Stomach smooth muscle (tissue), 2 donors: ENCODE results near the gene SEMA3F.

Experiments
- H3K27ac ChIP-seq: one replicate; pipeline ENCODE4 v1.7.0; 2013; ENCODE audit warnings: mild to moderate bottlenecking, low read length, inconsistent platforms
- H3K27me3 ChIP-seq, 2 donors: one replicate each; pipeline ENCODE4 v1.7.0; 2013; ENCODE audit warnings: low read length in 2 of 2; ENCODE audit not compliant: insufficient read depth in 2 of 2, control insufficient read depth in 1 of 2
- H3K36me3 ChIP-seq, 2 donors: one replicate each; pipeline ENCODE4 v1.7.0; 2013; ENCODE audit warnings: low read length in 2 of 2; ENCODE audit not compliant: control insufficient read depth in 2 of 2, insufficient read depth in 2 of 2
- H3K4me1 ChIP-seq: one replicate; pipeline ENCODE4 v1.7.0; 2013; ENCODE audit warnings: low read length; ENCODE audit not compliant: control insufficient read depth, insufficient read depth
- H3K4me3 ChIP-seq, 2 donors: one replicate each; pipeline ENCODE4 v1.7.0; 2013; ENCODE audit warnings: low read length in 2 of 2
- H3K9ac ChIP-seq, 2 donors: one replicate each; pipeline ENCODE4 v1.7.0; 2013; ENCODE audit warnings: low read length in 2 of 2, mild to moderate bottlenecking in 1 of 2
- H3K9me3 ChIP-seq, 2 donors: one replicate each; pipeline ENCODE4 v1.7.0; 2013; ENCODE audit warnings: low read length in 2 of 2; ENCODE audit not compliant: control insufficient read depth in 2 of 2
- donor health status: healthy.
- donor health status: Pancreatic carcinoma.

The SEMA3F gene

GRCh38 chr3:50147016-50147415 lies 8.1 kb upstream of the SEMA3F start:
- Histone ChIP-seq H3K27ac (no peak overlapping the region), H3K4me3 (no peak overlapping the region), H3K4me1 (no peaks in the 10 kb centered on the region), H3K9me3 (no peaks in the 10 kb centered on the region), H3K9ac (no peak overlapping the region), H3K27me3 (no peaks in the 10 kb centered on the region), H3K36me3 (no peaks in the 10 kb centered on the region)

- Histone ChIP-seq H3K27ac (no peak overlapping the region), H3K4me1 (no peaks in the 10 kb centered on the region), H3K4me3 (no peak overlapping the region), H3K9me3 (no peaks in the 10 kb centered on the region), H3K27me3 (no peaks in the 10 kb centered on the region), H3K9ac (no peak overlapping the region), H3K36me3 (no peaks in the 10 kb centered on the region)
Observed at GRCh38 chr3:50147447-50147846, 7.7 kb upstream of the SEMA3F start.

- no peaks in the 10 kb centered on the region for H3K36me3 ChIP-seq
- no peak overlapping the region for H3K27ac ChIP-seq
- H3K4me3 ChIP-seq: no peak overlapping the region
- H3K9ac ChIP-seq: no peak overlapping the region
- H3K27me3 ChIP-seq: no peaks in the 10 kb centered on the region
- H3K9me3 ChIP-seq: no peaks in the 10 kb centered on the region
- no peaks in the 10 kb centered on the region for H3K4me1 ChIP-seq
Observed at GRCh38 chr3:50147861-50148260, 7.3 kb upstream of the SEMA3F start.

DNA sequence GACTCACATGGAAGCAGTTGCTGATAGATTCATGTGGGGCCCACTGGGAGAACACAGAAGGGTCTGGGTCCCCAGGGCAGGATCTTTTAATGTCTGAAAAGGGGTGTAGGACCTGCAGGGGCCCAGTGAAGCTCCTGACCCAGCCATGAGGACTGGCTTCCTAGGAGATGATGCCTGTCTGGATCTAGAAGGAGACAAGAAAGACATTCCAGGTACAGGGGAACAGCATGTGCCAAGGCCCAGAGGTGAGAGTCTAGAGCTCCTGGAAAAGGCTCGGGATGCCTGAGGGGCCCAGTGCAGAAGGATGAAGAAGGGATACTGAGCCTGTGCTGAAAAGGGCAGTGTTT lies 4.7 kb upstream of the SEMA3F start:
- H3K27me3 ChIP-seq: no peaks in the 10 kb centered on the region
- no peak overlapping the region for H3K27ac ChIP-seq
- H3K36me3 ChIP-seq: no peaks in the 10 kb centered on the region
- peaks cover 6% of the 10 kb centered on the region for H3K4me1 ChIP-seq
- H3K9ac ChIP-seq: no peak overlapping the region
- no peaks in the 10 kb centered on the region for H3K9me3 ChIP-seq
- no peak overlapping the region for H3K4me3 ChIP-seq

DNA sequence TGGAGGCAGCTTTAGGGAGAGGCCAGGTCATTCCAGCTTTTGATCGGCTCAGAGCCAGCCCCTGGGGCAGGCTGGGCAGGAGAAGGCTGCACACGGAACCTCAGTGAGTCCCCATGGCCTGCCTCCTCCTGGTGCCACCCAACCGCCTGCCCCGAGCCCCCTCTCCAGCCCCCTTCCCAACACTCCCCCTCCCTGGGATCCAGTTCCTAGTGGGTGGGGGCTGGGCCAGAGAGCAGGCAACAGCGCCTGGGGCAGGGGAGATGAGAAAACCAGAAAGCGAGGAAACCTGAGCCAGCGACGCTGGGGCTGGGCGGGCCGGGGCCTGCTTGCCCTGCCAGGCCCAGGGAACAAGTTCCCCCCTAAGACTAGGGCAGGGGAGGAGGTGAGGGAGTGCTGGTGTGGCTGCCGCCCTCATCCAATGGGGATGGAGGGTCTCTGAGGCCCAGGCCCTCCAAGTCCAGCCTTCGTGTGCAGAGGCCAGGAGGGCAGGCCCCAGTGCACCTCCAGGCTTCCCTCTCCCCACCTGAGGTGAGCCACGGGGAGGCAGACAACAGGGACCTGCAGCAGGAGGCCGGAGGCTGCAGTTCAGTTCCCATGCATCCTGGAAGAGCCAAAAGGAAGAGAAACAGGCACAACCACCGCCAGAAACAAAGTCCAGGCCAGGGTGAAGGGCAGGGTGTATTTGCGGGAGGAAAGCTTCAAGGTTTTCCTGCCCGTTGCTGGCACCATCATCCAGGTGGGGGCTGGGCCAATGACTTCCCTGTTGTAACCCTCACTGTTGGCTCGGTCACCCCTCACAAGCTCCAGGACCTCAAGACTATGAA lies 4.0 kb upstream of the SEMA3F start:
- peaks cover 0 to 5% of the 10 kb centered on the region in 2 donors for H3K27me3 ChIP-seq
- no peak overlapping the region for H3K27ac ChIP-seq
- no peak overlapping the region for H3K4me3 ChIP-seq
- H3K36me3 ChIP-seq: no peaks in the 10 kb centered on the region
- peaks cover 13% of the 10 kb centered on the region for H3K4me1 ChIP-seq
- H3K9me3 ChIP-seq: no peaks in the 10 kb centered on the region
- H3K9ac ChIP-seq: no peak overlapping the region

DNA sequence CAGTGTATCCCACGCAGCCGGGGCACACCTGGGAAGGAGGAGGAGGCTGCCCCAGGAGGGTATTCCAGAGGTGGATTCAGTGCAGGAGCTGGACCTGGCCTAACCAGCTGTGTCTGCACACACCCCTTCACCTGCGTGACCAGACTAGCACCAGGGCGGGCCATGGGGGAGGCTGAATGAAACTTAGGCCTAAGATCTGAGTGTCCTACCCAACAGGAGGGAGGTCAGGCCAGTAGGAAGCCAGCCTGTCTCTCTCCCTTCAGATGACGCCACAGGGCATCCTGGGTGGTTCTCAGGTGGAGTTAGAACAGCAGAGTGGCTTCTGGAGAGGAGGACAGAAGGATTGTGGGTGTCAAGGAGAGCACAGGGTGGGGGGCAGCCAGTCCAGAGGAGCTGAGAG lies 3.4 kb upstream of the SEMA3F start:
- no peak overlapping the region for H3K9ac ChIP-seq
- no peaks in the 10 kb centered on the region for H3K36me3 ChIP-seq
- H3K27ac ChIP-seq: no peak overlapping the region
- no peaks in the 10 kb centered on the region for H3K9me3 ChIP-seq
- H3K4me3 ChIP-seq: no peak overlapping the region
- peaks cover 19% of the 10 kb centered on the region for H3K4me1 ChIP-seq
- peaks cover 0 to 5% of the 10 kb centered on the region in 2 donors for H3K27me3 ChIP-seq

- H3K27ac ChIP-seq: no peak overlapping the region
- H3K9ac ChIP-seq: no peak overlapping the region
- peak overlapping the region; percentile 46 to 66 for H3K4me3 ChIP-seq
- no peaks in the 10 kb centered on the region for H3K36me3 ChIP-seq
- peaks cover 0 to 5% of the 10 kb centered on the region in 2 donors for H3K27me3 ChIP-seq
- H3K4me1 ChIP-seq: peaks cover 35% of the 10 kb centered on the region
- H3K9me3 ChIP-seq: no peaks in the 10 kb centered on the region
Observed at GRCh38 chr3:50153782-50154475, 1.2 kb upstream of the SEMA3F start.

DNA sequence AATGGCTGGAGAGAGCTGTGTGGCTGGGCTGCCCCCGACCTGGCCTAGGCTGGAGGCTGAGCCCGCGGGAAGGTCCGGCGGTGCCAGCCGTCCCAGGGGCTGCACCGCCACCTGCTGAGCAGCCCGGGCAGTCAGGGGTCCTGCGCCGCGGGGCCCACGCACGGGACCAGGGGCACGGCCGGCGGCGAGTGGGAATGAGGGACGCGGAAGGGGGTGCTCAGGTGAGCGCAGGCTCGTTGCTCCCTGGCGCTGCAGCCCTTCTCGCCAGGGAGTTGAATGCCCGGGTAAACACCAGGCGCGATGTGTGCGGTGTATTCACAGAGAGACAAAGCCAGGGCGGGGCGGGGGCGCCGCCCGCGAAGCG lies 666 bp upstream of the SEMA3F start:
- Histone ChIP-seq H3K4me1 (peaks cover 37% of the 10 kb centered on the region), H3K9me3 (no peaks in the 10 kb centered on the region), H3K36me3 (no peaks in the 10 kb centered on the region), H3K4me3 (peak overlapping the region; percentile 46 to 66), H3K27me3 (peaks cover 0 to 5% of the 10 kb centered on the region in 2 donors), H3K9ac (no peak overlapping the region), H3K27ac (no peak overlapping the region)

DNA sequence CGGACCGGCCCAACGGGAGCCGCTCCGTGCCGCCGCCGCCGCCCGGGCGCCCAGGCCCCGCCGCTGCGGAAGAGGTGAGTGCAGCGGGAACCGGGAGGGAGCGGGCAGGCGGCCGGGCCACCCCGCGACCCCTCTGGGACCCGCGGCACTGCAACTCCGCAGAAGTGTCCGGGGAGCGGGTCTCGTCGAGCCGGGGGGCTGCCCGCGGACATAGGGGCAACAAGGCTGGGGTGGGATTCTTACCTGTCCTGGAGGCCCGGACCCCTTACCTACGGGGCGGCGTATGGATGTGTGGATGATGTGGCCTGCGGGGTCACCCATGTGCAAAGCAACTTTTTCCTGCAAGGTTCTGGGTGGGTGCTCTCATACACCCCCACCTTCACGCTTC lies 361 bp downstream of the SEMA3F start:
- H3K9me3 ChIP-seq: no peaks in the 10 kb centered on the region
- H3K9ac ChIP-seq: peak overlapping the region; percentile 36 to 42
- no peak overlapping the region for H3K27ac ChIP-seq
- H3K4me3 ChIP-seq: peak overlapping the region; percentile 60 to 71
- peaks cover 45% of the 10 kb centered on the region for H3K4me1 ChIP-seq
- no peaks in the 10 kb centered on the region for H3K36me3 ChIP-seq
- peaks cover 0 to 5% of the 10 kb centered on the region in 2 donors for H3K27me3 ChIP-seq

- no peaks in the 10 kb centered on the region for H3K36me3 ChIP-seq
- H3K27ac ChIP-seq: no peak overlapping the region
- H3K27me3 ChIP-seq: peaks cover 0 to 5% of the 10 kb centered on the region in 2 donors
- peak overlapping the region; percentile 36 to 42 for H3K9ac ChIP-seq
- peaks cover 49% of the 10 kb centered on the region for H3K4me1 ChIP-seq
- H3K9me3 ChIP-seq: no peaks in the 10 kb centered on the region
- peak overlapping the region; percentile 60 to 71 for H3K4me3 ChIP-seq
Observed at GRCh38 chr3:50155891-50156290, 767 bp downstream of the SEMA3F start.
